Hypothalamus (tissue), 51 donors: Measurements from ENCODE around the gene LEO1.
A peak's percentile ranks its signal among the peaks of the same experiment; 100 is the strongest.

ENCODE experiments used
- DNase-seq, 51 donors: peaks; one replicate each; lab custom pipeline; 2025; lab: John Stamatoyannopoulos, UW

Gene LEO1

DNA sequence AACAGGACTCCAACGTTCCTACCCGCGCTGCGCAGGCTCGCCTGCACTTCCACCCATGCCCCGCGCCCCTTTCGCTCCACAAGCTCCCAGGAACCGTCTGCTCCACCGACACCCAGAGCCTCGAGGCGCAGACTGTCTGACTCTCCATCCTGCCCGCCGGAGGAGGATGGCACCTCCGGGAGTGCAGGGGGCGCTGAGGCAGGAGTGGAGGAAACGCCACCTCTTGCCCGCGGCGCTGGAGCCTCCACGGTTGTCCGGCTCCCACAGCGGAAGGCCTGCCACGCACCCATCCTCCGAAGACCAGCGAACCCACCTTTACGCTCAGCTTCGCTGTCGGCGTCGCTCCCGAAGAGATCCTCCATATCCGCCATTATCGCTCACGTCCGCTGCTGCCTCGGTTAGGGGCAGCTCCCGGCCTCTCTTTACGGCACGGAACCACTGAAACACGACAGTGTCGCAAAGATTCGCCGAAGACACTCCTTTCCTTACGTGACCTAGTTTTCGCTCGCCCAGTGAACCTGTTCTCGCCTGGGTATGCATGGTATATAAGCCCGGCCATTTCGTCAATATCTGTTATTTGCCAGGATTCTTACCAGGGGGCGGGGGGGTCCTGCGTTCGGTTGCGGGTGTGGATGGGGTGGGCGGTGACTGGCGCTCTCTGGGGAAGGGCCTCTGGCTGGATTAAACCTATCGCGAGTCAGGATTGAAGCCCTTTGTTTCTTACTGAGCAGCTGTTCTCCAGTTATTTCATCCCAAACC is at the start of gene LEO1:
Gene LEO1 (minus strand): TSS at position 404 of the 759 bp plus-strand sequence. CDS start 33 bp downstream, at position 371.
- DNase-seq = peak; percentile 44 to 96 (median 81)

DNA sequence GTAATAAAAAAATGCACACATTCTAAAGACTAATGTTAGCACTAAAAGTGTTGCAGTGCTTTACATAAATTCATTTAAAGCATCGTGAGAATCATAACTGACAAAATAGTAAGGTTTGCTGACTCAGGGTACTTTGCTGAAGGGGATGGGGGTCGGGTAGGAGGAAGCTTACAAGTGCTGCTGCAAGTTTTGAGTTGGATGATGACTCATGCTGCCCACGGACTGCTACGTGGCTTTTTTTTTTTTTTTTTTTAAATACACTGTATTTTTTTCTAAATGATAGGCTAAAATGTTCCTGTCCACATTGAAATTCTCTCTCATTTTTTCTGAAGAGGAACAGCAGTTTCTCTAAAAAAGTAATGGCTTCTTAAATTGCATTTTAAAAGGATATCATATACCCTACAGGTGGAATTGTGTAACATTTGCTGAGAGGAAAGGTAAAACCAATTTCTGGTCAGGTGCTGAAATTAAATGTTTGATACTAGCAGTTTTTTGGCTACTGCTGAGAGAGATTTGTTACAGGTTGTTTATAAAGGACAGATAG is 49.6 kb upstream of the LEO1 start:
- DNase-seq = peak in 7 of 51 donors; percentile 4 to 50 (median 14)

DNA sequence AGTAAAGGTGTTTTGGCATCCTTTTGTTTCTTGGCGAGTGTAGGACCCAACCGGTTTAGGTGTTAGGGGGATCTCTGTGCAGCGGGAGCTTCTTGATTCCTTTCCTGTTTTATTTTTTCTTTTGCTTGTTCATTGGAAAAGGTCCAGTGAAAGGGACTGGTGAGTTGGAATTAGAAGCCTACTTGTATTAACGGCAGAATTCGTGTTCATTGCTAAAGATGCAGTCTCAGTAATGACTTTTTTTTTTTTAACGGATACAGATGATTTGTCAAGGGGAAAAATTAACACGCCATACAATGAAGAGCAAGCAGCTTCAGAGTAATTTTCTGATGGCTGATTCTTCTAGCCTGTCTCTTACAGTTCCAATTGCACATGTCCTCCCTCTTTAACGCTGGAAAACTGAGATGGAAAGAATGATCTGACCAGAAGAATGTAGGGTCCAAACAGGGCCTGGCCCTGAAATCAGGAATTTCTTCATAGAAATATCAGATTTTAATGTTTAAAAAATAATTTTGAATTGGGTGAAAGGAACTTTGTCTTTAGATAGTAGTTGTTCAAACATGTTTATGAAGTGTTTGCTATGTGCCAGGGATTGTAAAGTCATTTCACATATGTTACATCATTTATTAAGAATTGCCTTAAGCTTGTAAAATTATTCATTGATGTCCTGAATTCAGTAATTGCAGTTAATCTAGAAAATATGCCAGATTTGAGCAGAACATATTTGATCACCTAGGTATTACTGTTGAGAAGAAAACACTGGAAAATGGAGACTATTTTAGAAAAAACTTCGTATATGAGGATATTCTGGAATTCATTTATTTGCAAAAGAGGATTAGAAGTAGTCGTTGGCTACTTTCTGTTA is 48.9 kb upstream of the LEO1 start:
- DNase-seq = peak in 4 of 51 donors; percentile 37 to 83 (median 50)

DNA sequence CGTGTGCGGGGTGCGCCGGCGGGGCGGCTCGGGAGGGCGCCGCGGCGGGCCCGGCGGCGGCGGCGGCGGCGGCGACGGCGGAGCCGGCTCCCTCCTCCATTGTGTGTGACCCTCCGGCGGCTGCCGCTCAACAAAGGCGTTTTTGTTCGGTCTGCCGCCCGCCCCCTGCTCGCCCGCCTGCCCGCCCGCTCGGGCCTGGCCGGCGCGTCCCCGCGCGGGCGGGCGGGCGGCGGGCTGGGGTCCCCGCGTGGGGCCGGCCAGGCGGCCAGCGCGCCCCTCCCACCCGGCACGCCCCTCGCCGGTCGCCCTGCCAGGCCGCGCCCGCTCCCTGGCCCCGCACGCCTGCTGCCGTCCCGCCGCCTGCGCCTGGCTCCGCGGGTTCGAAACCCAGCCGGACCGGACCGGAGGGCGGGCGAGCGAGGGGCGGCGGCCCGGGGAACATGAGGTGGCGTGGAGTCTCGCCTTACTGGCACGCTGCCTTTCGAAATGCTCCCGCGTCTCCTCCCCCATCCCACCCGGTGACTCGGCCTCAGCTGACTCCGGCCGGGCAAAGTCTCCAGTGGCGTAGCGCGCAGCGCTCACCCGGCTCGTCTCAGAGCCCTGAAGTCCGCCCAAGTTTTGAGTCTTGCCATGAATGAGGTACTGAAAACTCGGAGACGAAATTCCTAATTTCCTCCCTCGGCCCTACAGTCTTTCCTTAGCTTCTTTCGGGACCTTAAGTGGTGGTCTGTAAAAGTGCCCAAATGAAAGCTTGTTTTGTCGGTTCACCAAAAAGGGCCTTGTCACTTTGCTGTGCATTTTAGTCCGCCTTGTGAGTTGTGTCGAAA is 48.0 kb upstream of the LEO1 start:
- peak; percentile 12 to 95 (median 81) for DNase-seq

DNA sequence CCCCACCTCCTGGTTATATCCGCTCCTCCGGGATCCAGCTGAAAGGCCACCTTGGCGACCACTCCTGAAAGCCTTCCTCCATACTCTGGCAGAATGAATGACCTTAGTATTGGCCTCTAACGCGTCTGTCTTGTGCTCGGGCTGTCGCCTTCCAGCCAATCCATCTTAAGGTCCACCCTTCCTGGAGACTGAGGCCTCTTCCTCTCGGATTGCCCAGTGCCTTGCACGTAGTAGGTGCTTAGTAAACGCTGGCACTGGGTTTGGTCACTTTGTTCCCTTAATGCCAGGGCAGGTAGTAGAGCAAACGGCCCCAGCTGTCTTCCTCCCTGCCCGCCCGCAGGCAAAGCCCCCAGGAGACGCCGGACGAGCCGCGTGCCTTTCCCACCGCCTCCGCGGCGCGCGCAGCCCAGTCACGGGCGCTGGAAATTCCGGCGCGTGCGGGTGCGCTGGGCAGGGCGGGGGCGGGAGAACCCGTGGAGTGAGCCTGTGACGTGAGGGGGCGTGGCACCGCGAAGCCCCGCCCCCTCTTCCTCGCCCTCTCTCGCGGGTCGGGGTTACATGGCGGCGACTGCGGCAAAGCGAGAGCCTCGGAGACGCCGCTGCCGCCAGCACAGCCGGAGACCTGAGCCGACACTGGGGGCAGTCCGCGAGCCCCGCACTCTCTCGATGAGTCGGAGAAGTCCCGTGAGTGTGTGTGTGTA is 47.3 kb upstream of the LEO1 start, which contains the start of gene MAPK6:
Gene MAPK6 (plus strand): TSS at position 527 of the 701 bp plus-strand sequence. CDS start 27,242 bp downstream, outside the sequence.
- DNase-seq = peak; percentile 45 to 94 (median 85)

DNA sequence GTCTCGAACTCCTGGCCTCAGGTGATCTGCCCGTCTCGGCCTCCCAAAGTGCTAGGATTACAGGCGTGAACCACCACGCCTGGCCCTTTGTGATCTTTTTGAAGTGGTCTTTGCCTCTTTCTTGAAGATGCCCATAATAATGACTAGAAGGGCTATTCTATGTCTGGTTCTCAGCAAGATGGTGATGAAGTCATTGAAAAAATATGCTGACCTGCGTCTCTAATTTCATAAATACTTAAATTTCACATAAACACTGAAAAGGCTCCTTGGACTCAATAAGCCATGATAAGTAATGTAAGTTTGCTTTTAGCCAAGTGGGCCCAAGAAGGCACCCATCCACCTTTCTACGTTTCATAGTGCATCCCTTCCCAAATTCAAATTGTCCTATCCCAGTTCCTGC is 46.7 kb upstream of the LEO1 start:
- DNase-seq = no peak

DNA sequence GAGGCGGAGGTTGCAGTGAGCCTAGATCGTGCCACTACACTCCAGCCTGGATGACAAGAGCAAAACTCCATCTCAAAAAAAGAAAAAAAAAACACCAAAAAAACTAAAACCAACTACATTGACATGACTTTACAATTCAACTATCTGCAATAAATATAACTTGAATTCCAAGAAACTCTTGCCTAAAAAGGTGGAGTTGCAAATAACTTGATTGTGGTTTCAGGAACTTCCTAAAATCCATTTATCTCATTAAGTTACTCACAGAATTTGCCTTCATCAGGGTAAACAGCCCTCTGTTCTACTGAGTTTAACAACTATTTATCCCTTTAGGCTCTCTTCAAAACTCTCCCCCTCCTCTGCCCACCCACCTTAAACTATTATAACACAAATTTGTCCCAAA is 44.7 kb upstream of the LEO1 start:
- no peak for DNase-seq

DNA sequence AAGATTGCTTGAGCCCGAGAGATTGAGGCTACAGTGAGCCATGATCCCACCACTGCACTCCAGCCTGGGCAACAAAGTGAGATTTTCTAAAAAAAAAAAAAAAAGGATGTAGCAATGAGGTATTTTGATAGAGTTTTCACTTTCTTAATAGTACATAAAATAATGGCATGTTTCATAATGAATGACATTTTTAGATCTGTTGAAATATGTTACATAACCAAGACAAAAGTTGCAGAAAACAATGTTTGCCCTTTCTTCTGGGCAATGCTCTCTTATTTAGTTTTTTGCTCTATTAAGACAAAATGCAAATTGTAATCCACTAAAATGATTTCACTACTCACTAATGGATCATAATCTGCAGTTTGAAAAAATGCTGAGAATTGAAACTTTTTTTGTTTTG is 43.0 kb upstream of the LEO1 start:
- DNase-seq = no peak

DNA sequence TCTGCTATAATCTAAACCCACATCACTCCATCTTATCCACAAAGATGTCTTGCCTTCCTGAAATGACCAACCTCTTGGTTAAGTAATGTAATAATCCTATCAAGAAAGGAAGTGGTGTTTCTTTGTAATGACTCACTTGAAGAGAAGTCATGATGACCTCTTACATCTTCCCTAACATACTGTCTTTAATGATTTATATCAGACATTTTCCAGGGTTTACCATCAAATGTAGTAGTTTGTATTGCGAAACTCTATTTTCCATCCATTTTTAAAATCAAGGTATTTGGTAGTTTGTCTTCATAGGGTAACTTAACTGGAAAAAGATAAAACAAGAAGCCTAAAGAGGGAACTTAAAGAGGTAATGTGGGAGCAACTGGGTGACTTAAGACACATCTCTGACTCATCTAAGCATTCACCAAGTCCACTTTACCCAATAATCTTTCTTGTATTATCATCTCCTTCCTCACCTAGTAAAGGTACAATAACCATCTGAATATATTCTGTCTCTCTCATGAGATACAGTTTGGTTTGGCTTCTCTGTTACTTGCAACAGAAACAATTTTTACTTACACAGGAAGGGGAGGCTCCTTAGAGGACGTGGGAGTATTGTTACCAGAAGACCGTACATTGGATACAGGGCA is 41.7 kb upstream of the LEO1 start:
- DNase-seq = no peak

DNA sequence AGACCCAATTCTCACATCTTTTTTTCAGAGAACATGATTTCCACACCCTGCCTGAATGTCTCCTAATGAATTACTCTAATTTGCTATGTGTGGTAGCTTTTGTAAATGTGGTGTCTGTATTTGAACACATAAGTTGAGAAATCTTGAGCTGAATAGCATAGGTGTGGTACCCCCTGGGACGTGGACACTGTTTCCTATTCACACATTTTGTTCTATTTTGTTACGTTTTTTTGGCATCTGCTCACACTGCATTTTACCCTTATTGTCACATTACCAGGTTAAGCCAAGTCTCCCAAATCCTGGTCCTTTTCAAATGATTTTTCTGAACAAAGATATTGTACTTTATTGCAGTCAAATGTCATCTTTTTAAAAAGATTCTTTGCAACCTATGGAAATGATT is 40.6 kb upstream of the LEO1 start:
- no peak for DNase-seq

DNA sequence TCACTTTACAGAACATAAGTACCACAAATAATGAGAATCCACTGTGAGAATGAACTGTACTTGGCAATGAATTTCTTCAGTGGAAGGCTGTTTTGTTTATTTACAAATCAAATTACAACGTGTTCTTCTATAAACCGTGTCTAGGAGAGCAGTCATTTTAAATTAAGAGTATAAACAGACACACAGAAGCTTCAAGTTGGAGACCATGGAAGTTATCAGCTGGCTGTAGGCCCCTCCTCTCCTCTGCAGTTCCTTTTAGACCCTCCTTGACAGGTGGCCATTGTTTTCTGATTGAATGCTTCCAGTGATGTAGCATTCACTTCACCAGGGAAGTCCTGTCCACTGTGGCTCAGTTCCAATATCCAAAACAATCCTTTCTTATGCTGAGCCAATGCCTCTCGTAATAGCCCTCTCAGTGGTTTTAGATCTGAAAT is 40.1 kb upstream of the LEO1 start:
- DNase-seq = peak in 12 of 51 donors; percentile 1 to 67 (median 10)

DNA sequence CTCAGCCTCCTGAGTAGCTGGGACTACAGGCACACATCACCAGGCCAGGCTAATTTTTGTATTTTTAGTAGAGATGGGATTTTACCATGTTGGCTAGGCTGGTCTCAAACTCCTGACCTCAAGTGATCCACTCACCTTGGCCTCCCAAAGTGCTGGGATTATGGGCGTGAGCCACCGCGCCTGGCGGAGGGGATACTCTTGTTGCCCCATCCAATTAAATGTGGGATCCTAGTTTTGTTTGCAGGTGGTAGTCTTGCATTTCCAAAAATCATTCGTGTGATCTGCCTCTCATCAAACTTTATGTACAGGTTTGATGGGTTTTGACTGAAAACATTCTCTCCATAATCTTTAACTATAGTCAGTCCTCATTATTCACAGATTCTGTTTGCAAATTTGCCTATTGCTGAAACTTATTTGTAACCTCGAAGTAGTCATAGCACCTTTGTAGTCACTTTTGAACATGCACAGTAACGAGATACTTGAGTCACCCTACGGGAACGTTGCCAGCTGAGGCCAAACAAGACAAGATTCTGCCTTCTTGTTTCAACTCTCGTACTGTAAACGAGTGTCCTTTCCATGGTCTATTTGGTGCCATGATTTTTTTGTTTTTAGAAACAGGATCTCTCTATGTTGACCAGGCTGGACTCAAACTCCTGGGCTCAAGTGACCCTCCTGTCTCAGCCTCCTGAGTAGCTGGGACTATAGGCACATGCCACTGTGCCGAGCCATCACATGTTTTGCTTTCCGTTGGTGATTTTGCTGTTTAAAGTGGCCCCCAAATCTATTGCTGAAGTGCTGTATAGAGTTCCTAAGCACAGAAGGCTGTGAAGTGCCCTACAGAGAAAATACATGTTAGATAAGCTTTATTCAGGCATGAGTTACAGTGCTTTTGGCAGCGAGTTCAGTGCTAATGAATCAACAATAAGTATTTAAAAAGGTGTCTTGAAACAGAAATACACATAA is 39.3 kb upstream of the LEO1 start:
- DNase-seq = peak in 4 of 51 donors; percentile 3 to 36 (median 26)

DNA sequence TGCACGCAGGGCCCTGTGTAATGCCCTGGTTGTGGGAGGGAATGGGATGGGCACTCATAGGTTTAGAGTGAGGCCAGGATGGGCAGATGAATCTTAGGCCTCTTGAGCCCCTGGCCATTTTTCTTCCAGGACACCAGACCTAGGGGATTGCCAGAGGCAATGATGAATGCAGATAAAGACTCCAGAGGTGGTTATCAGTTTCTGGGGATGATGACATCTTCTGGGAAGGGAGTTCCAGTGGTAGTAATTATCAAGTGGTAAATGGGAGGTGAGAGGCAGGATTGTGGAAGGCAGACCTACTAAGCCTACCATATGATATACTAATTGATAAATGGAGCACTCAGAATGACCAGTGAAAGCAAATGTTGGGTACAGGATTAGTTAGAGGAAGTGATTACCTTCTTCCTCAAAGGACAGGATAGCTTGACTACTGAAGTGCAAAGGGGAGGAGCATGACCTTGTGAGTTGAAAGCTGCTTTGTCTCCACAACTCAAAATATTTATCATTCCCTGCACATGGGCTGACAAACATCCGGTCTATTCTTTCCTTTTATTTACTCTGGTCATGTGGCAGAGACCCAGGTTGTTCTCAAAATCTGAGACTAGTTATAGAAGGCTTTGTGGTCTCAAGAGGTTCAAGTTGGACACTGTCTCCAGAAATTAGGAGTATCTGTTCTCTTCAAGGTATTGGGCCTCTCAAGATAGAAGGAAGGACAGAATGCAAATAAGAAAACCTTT is 37.3 kb upstream of the LEO1 start:
- DNase-seq = no peak

DNA sequence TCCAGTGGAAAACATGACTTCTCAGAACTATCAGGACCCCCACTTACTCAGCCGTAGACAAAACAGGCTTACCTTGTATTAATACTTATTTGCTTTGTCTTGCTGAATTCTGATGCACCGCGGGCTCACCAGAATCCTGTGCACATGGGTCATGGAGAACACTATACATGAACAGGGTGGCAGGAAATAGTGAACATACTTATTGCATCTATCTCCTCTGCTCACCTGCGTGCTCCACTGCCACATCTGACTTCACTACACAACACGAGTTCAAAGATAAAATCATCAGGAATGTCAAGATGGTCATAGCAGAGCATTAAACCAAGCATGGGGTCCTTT is 36.8 kb upstream of the LEO1 start:
- DNase-seq = no peak

DNA sequence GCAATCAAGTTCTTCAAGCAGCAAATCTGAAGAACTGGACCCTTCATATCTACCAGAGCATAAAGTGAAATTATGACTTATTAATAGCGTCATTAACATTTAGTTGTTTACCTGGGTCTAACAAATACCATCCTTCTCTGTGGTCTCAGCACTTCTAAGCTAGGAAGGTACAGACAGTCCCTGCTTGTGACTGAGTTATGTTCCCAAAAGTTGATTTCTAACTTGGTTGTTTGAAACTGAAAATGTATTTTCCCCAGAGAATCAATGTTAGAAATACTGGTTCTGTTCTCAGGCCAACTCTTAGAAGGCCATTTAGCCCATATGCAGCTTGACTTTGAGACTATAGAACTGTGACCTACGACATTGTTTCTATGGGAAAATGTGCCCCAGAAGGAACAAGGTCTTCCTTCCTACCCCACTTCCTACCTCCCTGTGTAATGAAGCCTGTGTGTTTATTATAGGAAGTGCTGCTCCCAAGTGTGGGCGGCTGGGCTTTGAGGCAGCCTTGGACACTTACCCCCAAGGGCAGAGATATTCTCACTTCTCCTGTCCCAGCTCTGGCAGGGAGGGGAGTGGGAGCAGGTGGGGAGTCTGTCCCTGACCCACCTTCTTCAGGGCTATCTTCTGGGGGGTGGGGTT is 35.2 kb upstream of the LEO1 start:
- DNase-seq = no peak

DNA sequence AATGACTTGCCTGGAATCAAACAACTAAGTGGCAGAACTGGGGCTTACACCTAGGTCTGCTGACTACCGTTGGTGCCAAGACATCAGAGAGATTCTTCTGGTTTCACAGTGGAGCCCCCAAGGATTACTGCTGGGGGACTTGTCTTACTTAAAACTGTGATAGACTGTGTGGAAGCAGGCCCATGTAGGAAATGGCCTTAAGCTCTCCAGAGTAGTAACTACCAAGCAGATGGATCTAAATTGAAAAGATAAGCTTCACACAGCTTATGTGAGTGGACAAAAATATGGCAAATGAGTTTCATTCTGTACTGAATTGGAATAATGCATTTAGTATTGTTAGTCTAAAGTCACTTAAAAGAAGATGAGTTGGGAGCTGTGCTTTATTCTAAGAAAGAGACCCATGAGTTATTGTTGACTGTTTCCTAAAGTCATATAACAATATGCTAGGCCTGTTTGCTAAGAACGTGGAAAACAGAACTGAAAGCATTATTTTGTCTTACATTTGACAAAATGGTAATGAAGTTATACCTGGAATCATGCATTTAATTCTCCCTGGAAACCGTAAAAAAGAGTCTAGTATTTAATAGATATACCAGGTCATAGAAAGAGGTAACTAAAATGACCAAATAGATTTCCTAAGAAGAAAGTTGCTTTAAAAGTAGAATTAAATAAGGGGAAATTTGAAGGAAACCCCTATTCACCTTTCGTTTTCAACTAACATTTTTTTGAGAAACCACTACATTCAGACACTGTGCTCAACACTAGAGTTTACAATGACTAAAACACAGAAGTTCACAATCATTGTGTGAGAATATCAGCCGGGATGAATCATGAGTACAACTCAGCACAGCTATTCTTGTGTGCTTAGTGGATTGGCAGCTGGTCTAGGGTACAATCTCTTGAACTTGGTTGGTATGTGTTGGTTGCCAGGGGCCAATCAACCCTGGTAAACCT is 34.4 kb upstream of the LEO1 start:
- peak in 1 of 51 donors; percentile 7 for DNase-seq
